ENCODE data around the gene CDCA3. TPM values are rescaled to one million over a fixed set of nuclear protein-coding genes. Genes with fewer than 3 reads are reported as not detected.

Gene CDCA3
- total and polyA plus RNA-seq, 2 experiments from 2014 or later, result 47.4 to 75.6 TPM

DNA sequence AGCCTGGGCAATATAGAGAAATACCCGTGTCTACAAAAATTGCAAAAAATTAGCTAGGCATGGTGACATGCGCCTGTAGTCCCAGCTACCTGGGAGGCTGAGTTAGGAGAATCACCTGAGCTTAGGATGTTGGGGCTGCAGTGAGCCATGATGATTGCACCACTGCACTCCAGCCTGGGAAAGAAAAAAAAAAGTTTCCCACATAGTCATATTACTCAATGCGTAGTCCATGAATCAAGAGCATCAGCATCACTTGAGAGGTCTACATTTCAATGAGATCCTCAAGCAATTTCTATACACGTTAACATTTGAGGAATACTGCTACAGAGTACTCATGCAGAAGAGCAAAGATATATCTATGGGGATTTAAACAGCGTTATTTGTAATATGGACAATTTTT is 48.3 kb upstream of the CDCA3 start (continued):
- TF ChIP-seq, protein P1, sequence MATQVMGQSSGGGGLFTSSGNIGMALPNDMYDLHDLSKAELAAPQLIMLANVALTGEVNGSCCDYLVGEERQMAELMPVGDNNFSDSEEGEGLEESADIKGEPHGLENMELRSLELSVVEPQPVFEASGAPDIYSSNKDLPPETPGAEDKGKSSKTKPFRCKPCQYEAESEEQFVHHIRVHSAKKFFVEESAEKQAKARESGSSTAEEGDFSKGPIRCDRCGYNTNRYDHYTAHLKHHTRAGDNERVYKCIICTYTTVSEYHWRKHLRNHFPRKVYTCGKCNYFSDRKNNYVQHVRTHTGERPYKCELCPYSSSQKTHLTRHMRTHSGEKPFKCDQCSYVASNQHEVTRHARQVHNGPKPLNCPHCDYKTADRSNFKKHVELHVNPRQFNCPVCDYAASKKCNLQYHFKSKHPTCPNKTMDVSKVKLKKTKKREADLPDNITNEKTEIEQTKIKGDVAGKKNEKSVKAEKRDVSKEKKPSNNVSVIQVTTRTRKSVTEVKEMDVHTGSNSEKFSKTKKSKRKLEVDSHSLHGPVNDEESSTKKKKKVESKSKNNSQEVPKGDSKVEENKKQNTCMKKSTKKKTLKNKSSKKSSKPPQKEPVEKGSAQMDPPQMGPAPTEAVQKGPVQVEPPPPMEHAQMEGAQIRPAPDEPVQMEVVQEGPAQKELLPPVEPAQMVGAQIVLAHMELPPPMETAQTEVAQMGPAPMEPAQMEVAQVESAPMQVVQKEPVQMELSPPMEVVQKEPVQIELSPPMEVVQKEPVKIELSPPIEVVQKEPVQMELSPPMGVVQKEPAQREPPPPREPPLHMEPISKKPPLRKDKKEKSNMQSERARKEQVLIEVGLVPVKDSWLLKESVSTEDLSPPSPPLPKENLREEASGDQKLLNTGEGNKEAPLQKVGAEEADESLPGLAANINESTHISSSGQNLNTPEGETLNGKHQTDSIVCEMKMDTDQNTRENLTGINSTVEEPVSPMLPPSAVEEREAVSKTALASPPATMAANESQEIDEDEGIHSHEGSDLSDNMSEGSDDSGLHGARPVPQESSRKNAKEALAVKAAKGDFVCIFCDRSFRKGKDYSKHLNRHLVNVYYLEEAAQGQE (IDR thresholded peaks at IDR 0.05; ENCODE audit: unreplicated experiment), result no peak
- TF ChIP-seq JUNB (IDR thresholded peaks at IDR 0.05; ENCODE audit: unreplicated experiment), result no peak
- TF ChIP-seq EZH2phosphoT487 (IDR thresholded peaks at IDR 0.05; ENCODE audit: unreplicated experiment), result no peak
- TF ChIP-seq POLR2AphosphoS5 (IDR thresholded peaks at IDR 0.05; ENCODE audit: low read depth), result no peak
- TF ChIP-seq, protein P2, sequence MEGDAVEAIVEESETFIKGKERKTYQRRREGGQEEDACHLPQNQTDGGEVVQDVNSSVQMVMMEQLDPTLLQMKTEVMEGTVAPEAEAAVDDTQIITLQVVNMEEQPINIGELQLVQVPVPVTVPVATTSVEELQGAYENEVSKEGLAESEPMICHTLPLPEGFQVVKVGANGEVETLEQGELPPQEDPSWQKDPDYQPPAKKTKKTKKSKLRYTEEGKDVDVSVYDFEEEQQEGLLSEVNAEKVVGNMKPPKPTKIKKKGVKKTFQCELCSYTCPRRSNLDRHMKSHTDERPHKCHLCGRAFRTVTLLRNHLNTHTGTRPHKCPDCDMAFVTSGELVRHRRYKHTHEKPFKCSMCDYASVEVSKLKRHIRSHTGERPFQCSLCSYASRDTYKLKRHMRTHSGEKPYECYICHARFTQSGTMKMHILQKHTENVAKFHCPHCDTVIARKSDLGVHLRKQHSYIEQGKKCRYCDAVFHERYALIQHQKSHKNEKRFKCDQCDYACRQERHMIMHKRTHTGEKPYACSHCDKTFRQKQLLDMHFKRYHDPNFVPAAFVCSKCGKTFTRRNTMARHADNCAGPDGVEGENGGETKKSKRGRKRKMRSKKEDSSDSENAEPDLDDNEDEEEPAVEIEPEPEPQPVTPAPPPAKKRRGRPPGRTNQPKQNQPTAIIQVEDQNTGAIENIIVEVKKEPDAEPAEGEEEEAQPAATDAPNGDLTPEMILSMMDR (conservative IDR thresholded peaks at IDR 0.05; ENCODE audit: low read depth in 2 of 2), result no peak
- no peak for TF ChIP-seq ETS1 (IDR thresholded peaks at IDR 0.05)
- no peak for TF ChIP-seq NANOG (IDR thresholded peaks at IDR 0.05; ENCODE audit: borderline replicate concordance)
- TF ChIP-seq EZH2 (IDR thresholded peaks at IDR 0.05; ENCODE audit: low read depth, unreplicated experiment), result no peak
- no peak for TF ChIP-seq CREB1 (CRISPR knock-in tag; IDR thresholded peaks at IDR 0.05; ENCODE audit: low read depth)
- no peak for TF ChIP-seq STAT1 (IDR thresholded peaks at IDR 0.05; ENCODE audit: unreplicated experiment)

DNA sequence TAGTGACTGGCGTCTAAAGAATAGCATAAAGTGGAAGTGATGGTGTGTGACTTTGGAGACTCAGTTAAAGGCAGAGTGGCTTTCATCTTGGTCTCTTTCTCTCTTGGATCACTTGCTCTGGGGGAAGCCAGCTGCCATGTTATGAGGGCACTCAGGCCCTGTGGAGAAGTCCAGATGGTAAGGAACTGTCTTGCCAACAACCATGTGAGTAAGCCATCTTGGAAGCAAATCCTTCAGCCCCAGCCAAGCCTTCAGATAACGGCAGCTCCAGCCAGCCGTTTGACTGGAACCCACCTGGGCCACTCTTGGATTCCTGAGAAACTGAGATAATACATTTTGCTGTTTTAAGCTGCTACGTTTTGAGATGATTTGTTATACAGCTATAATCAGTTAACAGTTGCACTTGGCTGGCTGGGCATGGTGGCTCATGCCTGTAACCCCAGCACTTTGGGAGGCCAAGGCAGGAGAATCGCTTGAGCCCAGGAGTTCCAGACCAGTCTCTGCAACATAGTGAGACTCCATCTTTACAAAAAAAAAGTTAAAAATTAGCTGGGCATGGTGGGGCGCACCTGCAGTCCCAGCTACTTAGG is 45.9 kb upstream of the CDCA3 start:
- ATAC-seq, result no peak
- H3K27ac ChIP-seq (ENCODE audit: low read depth), result no peak overlapping the region
- no peaks in the 10 kb centered on the region for H3K9me2 ChIP-seq (ENCODE audit: insufficient read depth)
- no peak overlapping the region for H2AFZ ChIP-seq
- H3K4me1 ChIP-seq (ENCODE audit: insufficient read depth), result no peaks in the 10 kb centered on the region; the same call in 1 of the 2 replicates
- no peak overlapping the region for H3K4me3 ChIP-seq
- H3K9me3 Mint-ChIP-seq, result no peaks in the 10 kb centered on the region; the same call in 2 of the 3 replicates
- no peaks in the 10 kb centered on the region for H3K79me2 ChIP-seq (replicated peaks; ENCODE audit: insufficient read depth)
- H3K36me3 Mint-ChIP-seq (ENCODE audit: low read depth), result no peaks in the 10 kb centered on the region
- DNase-seq (ENCODE audit: low spot score), result no peak
- H3K36me3 ChIP-seq (ENCODE audit: insufficient read depth), result no peaks in the 10 kb centered on the region
- H3K4me3 Mint-ChIP-seq, result no peak overlapping the region; the same call in 2 of the 3 replicates
- no peaks in the 10 kb centered on the region for H4K20me1 ChIP-seq (replicated peaks; ENCODE audit: insufficient read depth)
- no peaks in the 10 kb centered on the region; the same call in 2 of the 3 replicates for H3K4me1 Mint-ChIP-seq
- H3F3A ChIP-seq (replicated peaks; ENCODE audit: low read depth), result 0 out of 2 replicates have a peak, but pooled peaks cover 6% of the 10 kb centered on the region
- no peak overlapping the region for H3K27ac Mint-ChIP-seq
- no peak overlapping the region for H3K4me2 ChIP-seq
- no peaks in the 10 kb centered on the region for H3K27me3 ChIP-seq (ENCODE audit: insufficient read depth)
- peaks cover 11% of the 10 kb centered on the region for H3K27me3 Mint-ChIP-seq (ENCODE audit: insufficient read depth, low read depth, poor library complexity)
- TF ChIP-seq, protein P2 (conservative IDR thresholded peaks at IDR 0.05; ENCODE audit: low read depth in 2 of 2), result no peak
- TF ChIP-seq ETS1 (IDR thresholded peaks at IDR 0.05), result no peak
- TF ChIP-seq POLR2AphosphoS5 (IDR thresholded peaks at IDR 0.05; ENCODE audit: low read depth), result no peak
- TF ChIP-seq NANOG (IDR thresholded peaks at IDR 0.05; ENCODE audit: borderline replicate concordance), result no peak
- TF ChIP-seq STAT1 (IDR thresholded peaks at IDR 0.05; ENCODE audit: unreplicated experiment), result no peak
- no peak for TF ChIP-seq CREB1 (CRISPR knock-in tag; IDR thresholded peaks at IDR 0.05; ENCODE audit: low read depth)
- no peak for TF ChIP-seq ZNF114 (CRISPR knock-in tag; IDR thresholded peaks at IDR 0.05)
- TF ChIP-seq EZH2phosphoT487 (IDR thresholded peaks at IDR 0.05; ENCODE audit: unreplicated experiment), result no peak
- TF ChIP-seq EZH2 (IDR thresholded peaks at IDR 0.05; ENCODE audit: low read depth, unreplicated experiment), result no peak
- TF ChIP-seq, protein P1 (IDR thresholded peaks at IDR 0.05; ENCODE audit: unreplicated experiment), result no peak
- no peak for TF ChIP-seq ZNF331 (CRISPR knock-in tag; IDR thresholded peaks at IDR 0.05; ENCODE audit: low read depth)

All from GM23338 (cell line).